ENCODE measurements around the gene HOXC10.

GRCh38 chr12:53989227-53990113, 4.5 kb downstream of the HOXC10 start:
- peak in 4 of 5 experiments; percentile 3 to 48 (median 28) for TF ChIP-seq CTCF (IDR thresholded peaks at IDR 0.05 in 4 of 5, conservative IDR thresholded peaks at IDR 0.05 in 1 of 5)
- TF ChIP-seq POLR2A (IDR thresholded peaks at IDR 0.05): no peak

All from gastrocnemius medialis (tissue), 4 donors.